K562 (cell line): ENCODE data around the gene CNOT9. TPM values are rescaled to one million over a fixed set of nuclear protein-coding genes. Genes with fewer than 3 reads are reported as not detected.

ENCODE experiments used
- ATAC-seq: fragments of 200-7000 bp; cut with Tn5 transposase; 3 replicates; pipeline ENCODE4 v1.9.1; 2020; ENCODE audit warnings: moderate library complexity
- BruUV-seq: library from RNA; stranded (reverse); fragments of 400-500 nt; replicated peaks from 2 replicates; lab custom pipeline; 2021; lab: Mats Ljungman, UMichigan
- CTCF ChIA-PET: fragments of 300-600 bp; formaldehyde crosslinking; extraction: SDS; loops from one replicate; lab custom pipeline; 2021; ENCODE audit warnings: low intra/inter-chr PET ratio; lab: Yijun Ruan, JAX
- POLR2A ChIA-PET: fragments of 300-600, 350-650 bp; sonication (Branson Sonifier 250); formaldehyde crosslinking; extraction: SDS; loops from one replicate; lab custom pipeline; 2021; ENCODE audit warnings: antibody characterized with exemption, inconsistent platforms; lab: Yijun Ruan, JAX
- DNase-seq, 4 experiments: peaks; one replicate each; pipeline versions ENCODE4 v3.0.0 to v3.0.0-alpha.2; 2011 to 2018; ENCODE audit warnings: low spot score in 3 of 4, mixed read lengths in 3 of 4; ENCODE audit errors: extremely low read depth in 1 of 4
- FAIRE-seq: peaks from 2 replicates; lab custom pipeline; 2011; peaks lifted over from hg19 to GRCh38; lab: Jason Lieb, UNC
- H2AFZ ChIP-seq: 2 replicates; pipeline ENCODE4 v1.6.0; 2011; ENCODE audit warnings: low read depth, low read length, control low read depth, inconsistent platforms
- H3K27ac ChIP-seq: fragments of 200-600 bp; 3 replicates; pipeline ENCODE4 v1.8.0; 2011; ENCODE audit warnings: low read depth, mild to moderate bottlenecking, control low read depth, inconsistent platforms, low read length, moderate library complexity, mixed read lengths; ENCODE audit errors: extremely low read depth
- H3K27me3 ChIP-seq, 2 experiments: fragments of 300-600 bp in 1 of 2; 2 replicates in 1 of 2; 3 replicates in 1 of 2; pipeline versions ENCODE4 v1.6.0 to v1.8.0; 2011; ENCODE audit warnings: inconsistent platforms in 2 of 2, low read length in 2 of 2, mild to moderate bottlenecking in 1 of 2, mixed read lengths in 1 of 2, moderate library complexity in 1 of 2; ENCODE audit not compliant: control insufficient read depth in 2 of 2, insufficient read depth in 2 of 2
- H3K36me3 ChIP-seq: fragments of 300-600 bp; 3 replicates; pipeline ENCODE4 v1.8.0; 2011; ENCODE audit warnings: mild to moderate bottlenecking, low read length, inconsistent platforms; ENCODE audit not compliant: control insufficient read depth, insufficient read depth
- H3K4me1 ChIP-seq, 2 experiments: fragments of 200-600 bp in 1 of 2; replicated peaks in 1 of 2; 2 replicates in 1 of 2; 3 replicates in 1 of 2; pipeline versions ENCODE4 v1.5.1 to v1.8.0; 2011; ENCODE audit warnings: inconsistent platforms in 2 of 2, low read length in 2 of 2, mild to moderate bottlenecking in 1 of 2, mixed read lengths in 1 of 2, moderate library complexity in 1 of 2; ENCODE audit not compliant: control insufficient read depth in 2 of 2, insufficient read depth in 2 of 2
- H3K4me2 ChIP-seq: 2 replicates; pipeline ENCODE4 v1.6.1; 2011; ENCODE audit warnings: low read length, control low read depth, inconsistent platforms, mixed read lengths; ENCODE audit not compliant: insufficient read depth
- H3K4me3 ChIP-seq: fragments of 200-600 bp; sonication (generic), shearing (Covaris generic); 2 replicates; pipeline ENCODE4 v1.5.1; 2016; ENCODE audit warnings: control low read depth, inconsistent platforms
- H3K79me2 ChIP-seq: fragments of 200-600 bp; 3 replicates; pipeline ENCODE4 v1.8.0; 2011; ENCODE audit warnings: low read length, inconsistent platforms; ENCODE audit not compliant: control insufficient read depth, insufficient read depth
- H3K9ac ChIP-seq, 2 experiments: 2 replicates each; pipeline versions ENCODE4 v1.6.0 to v1.6.1; 2011; ENCODE audit warnings: low read depth in 2 of 2, low read length in 2 of 2, control low read depth in 1 of 2, inconsistent platforms in 1 of 2, mild to moderate bottlenecking in 1 of 2, mixed read lengths in 1 of 2; ENCODE audit not compliant: insufficient read depth in 1 of 2
- H3K9me1 ChIP-seq: one replicate; pipeline ENCODE4 v1.6.0; 2011; ENCODE audit warnings: inconsistent platforms, mild to moderate bottlenecking, low read length, moderate library complexity; ENCODE audit not compliant: control insufficient read depth, insufficient read depth
- H3K9me3 ChIP-seq: replicated peaks from 2 replicates; pipeline ENCODE4 v1.5.1; 2011; ENCODE audit warnings: low read depth, low read length, inconsistent platforms; ENCODE audit not compliant: control insufficient read depth, insufficient read depth
- H4K20me1 ChIP-seq: replicated peaks from 2 replicates; pipeline ENCODE4 v1.6.1; 2011; ENCODE audit warnings: low read length, inconsistent platforms, mixed read lengths; ENCODE audit not compliant: control insufficient read depth, insufficient read depth
- ERF ChIP-seq: fragments of 450-650 bp; formaldehyde crosslinking; IDR thresholded peaks from 2 replicates; pipeline ENCODE4 v1.4.0; 2020; ENCODE audit warnings: mild to moderate bottlenecking, mixed read lengths
- HDAC6 ChIP-seq: IDR thresholded peaks from 2 replicates; pipeline ENCODE4 v1.6.1; 2012; ENCODE audit warnings: low read depth, mild to moderate bottlenecking, control low read depth, inconsistent platforms, low read length, moderate library complexity
- HEY1 ChIP-seq: fragments of 250-450 bp; sonication (Bioruptor Pico); IDR thresholded peaks from 2 replicates; pipeline ENCODE4 v1.5.0; 2020; ENCODE audit warnings: mild to moderate bottlenecking, moderate library complexity, borderline replicate concordance
- MTA1 ChIP-seq: fragments of 450-650 bp; IDR thresholded peaks from 2 replicates; pipeline ENCODE4 v1.6.1; 2017; ENCODE audit warnings: borderline replicate concordance
- NRF1 ChIP-seq, 2 experiments: fragments of 450-650 bp; IDR thresholded peaks in 1 of 2; conservative IDR thresholded peaks in 1 of 2; 2 replicates each; pipeline ENCODE4 v1.6.1; 2014; ENCODE audit warnings: mild to moderate bottlenecking in 2 of 2
- NUFIP1 ChIP-seq: fragments of 450-650 bp; IDR thresholded peaks from 2 replicates; pipeline ENCODE4 v1.6.1; 2018; ENCODE audit not compliant: partially characterized antibody
- POLR2AphosphoS2 ChIP-seq: IDR thresholded peaks from 2 replicates; pipeline ENCODE4 v1.6.1; 2012; ENCODE audit warnings: low read length, improper control_type of control experiment
- PRMT5 ChIP-seq: sonication (generic); formaldehyde crosslinking; IDR thresholded peaks from 2 replicates; pipeline ENCODE4 v1.5.0; 2020; ENCODE audit warnings: missing genetic modification reagents
- RBBP5 ChIP-seq: fragments of 200-600 bp; sonication (generic); IDR thresholded peaks from 2 replicates; pipeline ENCODE4 v1.6.1; 2012; ENCODE audit warnings: borderline replicate concordance, mild to moderate bottlenecking, low read length, control low read depth, inconsistent platforms; ENCODE audit not compliant: insufficient read depth, poor library complexity, severe bottlenecking
- RBM39 ChIP-seq: fragments of 200-400 bp; formaldehyde crosslinking; optimal IDR thresholded peaks from 2 replicates; pipeline ENCODE3; 2018; ENCODE audit warnings: low read depth, low read length
- SAP30 ChIP-seq: fragments of 200-600 bp; sonication (generic); IDR thresholded peaks from 2 replicates; pipeline ENCODE4 v1.6.1; 2012; ENCODE audit warnings: borderline replicate concordance, low read depth, mild to moderate bottlenecking, moderate library complexity, low read length, control low read depth, inconsistent platforms; ENCODE audit not compliant: insufficient read depth, poor library complexity, severe bottlenecking
- SMAD4 ChIP-seq: fragments of 250-450 bp; sonication (Bioruptor Pico); conservative IDR thresholded peaks from 2 replicates; pipeline ENCODE4 v1.8.0; 2021; ENCODE audit warnings: inconsistent platforms, mild to moderate bottlenecking, moderate library complexity
- SMARCC2 ChIP-seq: fragments of 450-650 bp; IDR thresholded peaks from 2 replicates; pipeline ENCODE4 v1.6.1; 2017; ENCODE audit warnings: antibody characterized with exemption, moderate library complexity, mild to moderate bottlenecking, low read depth
- STAT5B ChIP-seq: fragments of 250-450 bp; sonication (Bioruptor Pico); IDR thresholded peaks from 2 replicates; pipeline ENCODE4 v1.8.0; 2021; ENCODE audit warnings: mild to moderate bottlenecking, inconsistent platforms
- ZFP1 ChIP-seq: fragments of 450-650 bp; formaldehyde crosslinking; IDR thresholded peaks from 2 replicates; pipeline ENCODE4 v1.4.0; 2020; ENCODE audit warnings: mild to moderate bottlenecking, mixed read lengths
- ZNF551 ChIP-seq: fragments of 250-450 bp; sonication (Bioruptor Pico); IDR thresholded peaks from 2 replicates; pipeline ENCODE4 v1.5.0; 2021; ENCODE audit warnings: mild to moderate bottlenecking, moderate library complexity
- in situ Hi-C: fragments of 300-500 bp; cut with MboI; formaldehyde crosslinking; loops from 4 replicates; pipeline ENCODE4 v1.15.0; 2018; ENCODE audit warnings: inconsistent platforms, mixed read lengths
- intact Hi-C: fragments of 100-400 bp; cut with micrococcal nuclease; formaldehyde crosslinking; loops from 2 replicates; pipeline ENCODE4 v1.14.2; 2022
- polyA plus RNA-seq, 8 experiments: library from polyadenylated mRNA; depleted of rRNA in 4 of 8; stranded (reverse) in 5 of 8; unstranded in 3 of 8; fragments of >200 nt; fragmentation: Nextera tagmentation in 2 of 8; fragmentation: Illumina TruSeq in 1 of 8; extraction: Ambion mirVana in 2 of 8; extraction: Trizol in 1 of 8; gene quantifications; 2 replicates each; pipeline versions ENCODE4 v1.2.1 to v1.2.3, GENCODE V29; 2011 to 2014; ENCODE audit warnings: inconsistent platforms in 1 of 8, missing spikeins in 1 of 8
- total RNA-seq, 7 experiments: library from RNA; depleted of rRNA in 6 of 7; stranded (reverse); fragments of >200 nt in 6 of 7; fragmentation: Illumina TruSeq in 2 of 7; extraction: Trizol in 2 of 7; gene quantifications; 2 replicates each; pipeline versions ENCODE4 v1.2.1 to v1.2.3, GENCODE V29; 2011 to 2021; ENCODE audit warnings: low replicate concordance in 1 of 7

Gene CNOT9
- total and polyA plus RNA-seq, 9 of the 15 experiments (the other 6 are each of a cell fraction or from before 2014, with no cell fraction given) = 19.0 to 82.6 (median 46.7) TPM

- no peaks in the 10 kb centered on the region for H3K27me3 ChIP-seq
- ATAC-seq (no peak), DNase-seq (no peak), FAIRE-seq (no peak)
- in situ Hi-C loops = no loop called here
- ChIA-PET CTCF (no interaction called here), POLR2A (no interaction called here)
- no peaks in the 10 kb centered on the region for H3K9me3 ChIP-seq
- intact Hi-C loops = no loop called here
- peaks cover 66% of the 10 kb centered on the region for H3K36me3 ChIP-seq
- no peaks in the 10 kb centered on the region for H3K4me1 ChIP-seq
- H3K4me2 ChIP-seq = no peak overlapping the region
- BruUV-seq = no TSS peak
- no peaks in the 10 kb centered on the region for H3K79me2 ChIP-seq
- no peak overlapping the region for H3K4me3 ChIP-seq
- no peaks in the 10 kb centered on the region for H4K20me1 ChIP-seq
- no peak overlapping the region for H3K9ac ChIP-seq
- no peaks in the 10 kb centered on the region for H3K9me1 ChIP-seq
- no peak overlapping the region for H2AFZ ChIP-seq
- H3K27ac ChIP-seq = no peak overlapping the region
- TF ChIP-seq ZNF551 (CRISPR knock-in tag) = no peak
- no peak for TF ChIP-seq MTA1
- TF ChIP-seq HDAC6 = no peak
- TF ChIP-seq NRF1 (conservative IDR thresholded peaks at IDR 0.05 in 1 of 2, IDR thresholded peaks at IDR 0.05 in 1 of 2) = no peak
- TF ChIP-seq STAT5B = no peak
- TF ChIP-seq RBBP5 = no peak
- TF ChIP-seq ERF = no peak
- TF ChIP-seq POLR2AphosphoS2 = no peak
- no peak for TF ChIP-seq SAP30
- TF ChIP-seq SMARCC2 = no peak
- no peak for TF ChIP-seq PRMT5 (CRISPR knock-in tag)
- TF ChIP-seq RBM39 = no peak
- TF ChIP-seq HEY1 (CRISPR knock-in tag) = no peak
- no peak for TF ChIP-seq NUFIP1
- no peak for TF ChIP-seq ZFP1 (CRISPR knock-in tag)
- no peak for TF ChIP-seq SMAD4 (CRISPR knock-in tag)
Measured at GRCh38 chr2:218547511-218547910, 21.1 kb upstream of the CNOT9 start.
